Activated T-cell treated with anti-CD3 and anti-CD28 coated beads, Interleukin-2, amount 50 U/mL, for 24 hours (primary cell): ENCODE data around the gene PHOSPHO1.
A peak's percentile ranks its signal among the peaks of the same experiment; 100 is the strongest.
"Not testable (repeated sequence)": the region's sequence is repeated elsewhere in the genome, so short reads cannot be mapped to it uniquely, and the experiment has no call there.

Source experiments
- DNase-seq: peaks from one replicate; pipeline ENCODE4 v3.0.0-alpha.2; 2020
- H3K27ac Mint-ChIP-seq: 2 replicates; pipeline ENCODE4 v1.8.0; 2020; ENCODE audit warnings: mild to moderate bottlenecking, mixed read lengths
- H3K27me3 Mint-ChIP-seq: 2 replicates; pipeline ENCODE4 v1.8.0; 2020; ENCODE audit warnings: mixed read lengths
- H3K36me3 Mint-ChIP-seq: 2 replicates; pipeline ENCODE4 v1.8.0; 2020; ENCODE audit warnings: low read depth, mixed read lengths
- H3K4me1 Mint-ChIP-seq: 2 replicates; pipeline ENCODE4 v1.8.0; 2020; ENCODE audit warnings: low read depth, mixed read lengths
- H3K4me3 Mint-ChIP-seq: 2 replicates; pipeline ENCODE4 v1.8.0; 2020; ENCODE audit warnings: mild to moderate bottlenecking, moderate library complexity, mixed read lengths
- H3K9me3 Mint-ChIP-seq: 2 replicates; pipeline ENCODE4 v1.8.0; 2020; ENCODE audit warnings: mixed read lengths

The PHOSPHO1 gene

GRCh38 chr17:49197346-49197998 lies 33.1 kb downstream of the PHOSPHO1 start:
- H3K4me3 Mint-ChIP-seq, result no peak overlapping the region
- H3K27me3 Mint-ChIP-seq, result no peaks in the 10 kb centered on the region
- peaks cover 29% of the 10 kb centered on the region for H3K4me1 Mint-ChIP-seq
- H3K36me3 Mint-ChIP-seq, result peaks cover 2% of the 10 kb centered on the region
- peak; percentile 21 for DNase-seq
- no peaks in the 10 kb centered on the region for H3K9me3 Mint-ChIP-seq
- no peak overlapping the region for H3K27ac Mint-ChIP-seq

GRCh38 chr17:49196520-49196919 lies 34.1 kb downstream of the PHOSPHO1 start:
- Mint-ChIP-seq H3K27ac (no peak overlapping the region), H3K4me1 (peaks cover 35% of the 10 kb centered on the region), H3K4me3 (no peak overlapping the region), H3K36me3 (peaks cover 6% of the 10 kb centered on the region), H3K9me3 (no peaks in the 10 kb centered on the region), H3K27me3 (no peaks in the 10 kb centered on the region)
- no peak for DNase-seq

GRCh38 chr17:49195751-49196150 lies 34.8 kb downstream of the PHOSPHO1 start:
- Mint-ChIP-seq H3K4me1 (peaks cover 39% of the 10 kb centered on the region), H3K4me3 (peak overlapping the region; percentile 4), H3K9me3 (no peaks in the 10 kb centered on the region), H3K36me3 (peaks cover 6% of the 10 kb centered on the region), H3K27ac (peak overlapping the region; percentile 16), H3K27me3 (no peaks in the 10 kb centered on the region)
- no peak for DNase-seq

- peaks cover 6% of the 10 kb centered on the region for H3K36me3 Mint-ChIP-seq
- H3K4me1 Mint-ChIP-seq, result peaks cover 43% of the 10 kb centered on the region
- no peak for DNase-seq
- no peak overlapping the region for H3K27ac Mint-ChIP-seq
- H3K4me3 Mint-ChIP-seq, result peak overlapping the region; percentile 92
- H3K27me3 Mint-ChIP-seq, result no peaks in the 10 kb centered on the region
- no peaks in the 10 kb centered on the region for H3K9me3 Mint-ChIP-seq
These were observed 36.3 kb downstream of the PHOSPHO1 start for GRCh38 chr17:49194297-49194607.

- H3K27ac Mint-ChIP-seq, result peak overlapping the region; percentile 99
- H3K27me3 Mint-ChIP-seq, result no peaks in the 10 kb centered on the region
- peak overlapping the region; percentile 92 for H3K4me3 Mint-ChIP-seq
- H3K9me3 Mint-ChIP-seq, result no peaks in the 10 kb centered on the region
- peaks cover 6% of the 10 kb centered on the region for H3K36me3 Mint-ChIP-seq
- DNase-seq, result peak; percentile 53
- peaks cover 43% of the 10 kb centered on the region for H3K4me1 Mint-ChIP-seq
These were observed 36.9 kb downstream of the PHOSPHO1 start for GRCh38 chr17:49193513-49194296.

GRCh38 chr17:49191917-49192741 lies 38.5 kb downstream of the PHOSPHO1 start:
- peak overlapping the region; percentile 99 for H3K27ac Mint-ChIP-seq
- peak; percentile 99 for DNase-seq
- no peaks in the 10 kb centered on the region for H3K9me3 Mint-ChIP-seq
- peak overlapping the region; percentile 92 for H3K4me3 Mint-ChIP-seq
- peaks cover 6% of the 10 kb centered on the region for H3K36me3 Mint-ChIP-seq
- peaks cover 43% of the 10 kb centered on the region for H3K4me1 Mint-ChIP-seq
- no peaks in the 10 kb centered on the region for H3K27me3 Mint-ChIP-seq

- Mint-ChIP-seq H3K4me1 (peaks cover 43% of the 10 kb centered on the region), H3K27ac (peak overlapping the region; percentile 99), H3K36me3 (peaks cover 6% of the 10 kb centered on the region), H3K4me3 (peak overlapping the region; percentile 92), H3K9me3 (no peaks in the 10 kb centered on the region), H3K27me3 (no peaks in the 10 kb centered on the region)
- no peak for DNase-seq
These were observed 39.1 kb downstream of the PHOSPHO1 start for GRCh38 chr17:49191409-49191916.

- peak overlapping the region; percentile 60 for H3K27ac Mint-ChIP-seq
- peaks cover 2% of the 10 kb centered on the region for H3K9me3 Mint-ChIP-seq
- H3K4me1 Mint-ChIP-seq, result peaks cover 39% of the 10 kb centered on the region
- H3K4me3 Mint-ChIP-seq, result no peak overlapping the region
- DNase-seq, result no peak
- no peaks in the 10 kb centered on the region for H3K27me3 Mint-ChIP-seq
- peaks cover 7% of the 10 kb centered on the region for H3K36me3 Mint-ChIP-seq
These were observed 39.7 kb downstream of the PHOSPHO1 start for GRCh38 chr17:49190932-49191331.

- peaks cover 14% of the 10 kb centered on the region for H3K4me1 Mint-ChIP-seq
- H3K27me3 Mint-ChIP-seq, result no peaks in the 10 kb centered on the region
- H3K36me3 Mint-ChIP-seq, result peaks cover 5% of the 10 kb centered on the region
- no peak overlapping the region for H3K27ac Mint-ChIP-seq
- H3K4me3 Mint-ChIP-seq, result no peak overlapping the region
- peaks cover 7% of the 10 kb centered on the region for H3K9me3 Mint-ChIP-seq
- DNase-seq, result no peak
These were observed 43.3 kb downstream of the PHOSPHO1 start for GRCh38 chr17:49187301-49187700.

- H3K27me3 Mint-ChIP-seq, H3K4me1 Mint-ChIP-seq, H3K27ac Mint-ChIP-seq, H3K4me3 Mint-ChIP-seq, DNase-seq, H3K36me3 Mint-ChIP-seq, H3K9me3 Mint-ChIP-seq: not testable (repeated sequence)
These were observed 45.2 kb downstream of the PHOSPHO1 start for GRCh38 chr17:49185381-49185780.

- not testable (repeated sequence) for DNase-seq, H3K4me3 Mint-ChIP-seq, H3K9me3 Mint-ChIP-seq, H3K27ac Mint-ChIP-seq, H3K4me1 Mint-ChIP-seq, H3K36me3 Mint-ChIP-seq, H3K27me3 Mint-ChIP-seq
These were observed 46.1 kb downstream of the PHOSPHO1 start for GRCh38 chr17:49184522-49184921.

- peaks cover 7% of the 10 kb centered on the region for H3K9me3 Mint-ChIP-seq
- H3K4me1 Mint-ChIP-seq, result peaks cover 2% of the 10 kb centered on the region
- no peaks in the 10 kb centered on the region for H3K27me3 Mint-ChIP-seq
- no peak for DNase-seq
- peaks cover 1% of the 10 kb centered on the region for H3K36me3 Mint-ChIP-seq
- H3K4me3 Mint-ChIP-seq, result no peak overlapping the region
- H3K27ac Mint-ChIP-seq, result no peak overlapping the region
These were observed 46.8 kb downstream of the PHOSPHO1 start for GRCh38 chr17:49183801-49184200.

- Mint-ChIP-seq H3K36me3 (peaks cover 1% of the 10 kb centered on the region), H3K27me3 (no peaks in the 10 kb centered on the region), H3K27ac (no peak overlapping the region), H3K9me3 (peaks cover 7% of the 10 kb centered on the region), H3K4me1 (peaks cover 2% of the 10 kb centered on the region), H3K4me3 (no peak overlapping the region)
- DNase-seq, result no peak
These were observed 47.2 kb downstream of the PHOSPHO1 start for GRCh38 chr17:49183341-49183740.

GRCh38 chr17:49180998-49181635 lies 49.5 kb downstream of the PHOSPHO1 start:
- no peak overlapping the region for H3K4me3 Mint-ChIP-seq
- no peaks in the 10 kb centered on the region for H3K36me3 Mint-ChIP-seq
- H3K9me3 Mint-ChIP-seq, result peaks cover 11% of the 10 kb centered on the region
- H3K4me1 Mint-ChIP-seq, result peaks cover 2% of the 10 kb centered on the region
- no peak overlapping the region for H3K27ac Mint-ChIP-seq
- no peak for DNase-seq
- no peaks in the 10 kb centered on the region for H3K27me3 Mint-ChIP-seq
